ENCODE results near the gene STYK1. TPM values are rescaled to one million over a fixed set of nuclear protein-coding genes. Genes with fewer than 3 reads are reported as not detected.

STYK1 gene, protein sequence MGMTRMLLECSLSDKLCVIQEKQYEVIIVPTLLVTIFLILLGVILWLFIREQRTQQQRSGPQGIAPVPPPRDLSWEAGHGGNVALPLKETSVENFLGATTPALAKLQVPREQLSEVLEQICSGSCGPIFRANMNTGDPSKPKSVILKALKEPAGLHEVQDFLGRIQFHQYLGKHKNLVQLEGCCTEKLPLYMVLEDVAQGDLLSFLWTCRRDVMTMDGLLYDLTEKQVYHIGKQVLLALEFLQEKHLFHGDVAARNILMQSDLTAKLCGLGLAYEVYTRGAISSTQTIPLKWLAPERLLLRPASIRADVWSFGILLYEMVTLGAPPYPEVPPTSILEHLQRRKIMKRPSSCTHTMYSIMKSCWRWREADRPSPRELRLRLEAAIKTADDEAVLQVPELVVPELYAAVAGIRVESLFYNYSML
- 0.53 and 2.3 TPM in 2 replicates for total RNA-seq

DNA sequence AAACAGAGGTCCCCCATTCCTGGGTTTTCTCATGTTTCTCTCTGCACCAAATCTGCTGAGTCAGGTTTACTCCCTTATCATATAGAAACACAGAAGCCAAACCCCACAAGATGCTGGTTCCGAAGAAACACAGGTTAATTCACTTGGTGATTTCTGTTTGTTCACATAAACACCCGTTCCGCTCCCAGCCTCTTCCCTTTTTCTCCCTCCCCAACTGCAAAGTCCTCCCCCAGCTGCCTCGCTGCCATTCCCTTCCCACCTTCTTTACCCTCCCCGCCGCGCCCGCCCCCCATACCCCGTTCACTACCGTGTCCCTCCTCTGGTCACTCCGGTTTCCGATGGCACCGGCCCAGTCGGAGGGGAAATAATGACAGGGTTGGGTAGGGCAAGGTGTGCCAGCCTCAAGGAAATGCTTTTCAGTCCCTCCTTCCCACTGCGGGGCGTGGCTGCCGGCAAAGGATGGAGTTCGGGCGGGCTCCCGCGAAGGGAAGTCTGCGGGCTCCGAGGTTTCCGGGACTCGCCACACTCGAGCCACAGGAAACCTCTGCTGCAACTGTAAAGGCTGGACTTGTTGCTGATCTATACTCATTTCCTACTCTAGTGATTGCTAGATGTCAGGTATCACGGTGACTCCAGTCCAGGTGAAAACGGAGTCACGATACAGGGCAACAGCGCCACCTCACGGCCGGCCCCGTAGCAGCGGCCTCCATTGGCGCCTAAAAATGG, at the start of gene STYK1:
Gene STYK1 (minus strand): TSS at position 394 of the 726 bp plus-strand sequence. CDS start 39,434 bp downstream, outside the sequence.

DNA sequence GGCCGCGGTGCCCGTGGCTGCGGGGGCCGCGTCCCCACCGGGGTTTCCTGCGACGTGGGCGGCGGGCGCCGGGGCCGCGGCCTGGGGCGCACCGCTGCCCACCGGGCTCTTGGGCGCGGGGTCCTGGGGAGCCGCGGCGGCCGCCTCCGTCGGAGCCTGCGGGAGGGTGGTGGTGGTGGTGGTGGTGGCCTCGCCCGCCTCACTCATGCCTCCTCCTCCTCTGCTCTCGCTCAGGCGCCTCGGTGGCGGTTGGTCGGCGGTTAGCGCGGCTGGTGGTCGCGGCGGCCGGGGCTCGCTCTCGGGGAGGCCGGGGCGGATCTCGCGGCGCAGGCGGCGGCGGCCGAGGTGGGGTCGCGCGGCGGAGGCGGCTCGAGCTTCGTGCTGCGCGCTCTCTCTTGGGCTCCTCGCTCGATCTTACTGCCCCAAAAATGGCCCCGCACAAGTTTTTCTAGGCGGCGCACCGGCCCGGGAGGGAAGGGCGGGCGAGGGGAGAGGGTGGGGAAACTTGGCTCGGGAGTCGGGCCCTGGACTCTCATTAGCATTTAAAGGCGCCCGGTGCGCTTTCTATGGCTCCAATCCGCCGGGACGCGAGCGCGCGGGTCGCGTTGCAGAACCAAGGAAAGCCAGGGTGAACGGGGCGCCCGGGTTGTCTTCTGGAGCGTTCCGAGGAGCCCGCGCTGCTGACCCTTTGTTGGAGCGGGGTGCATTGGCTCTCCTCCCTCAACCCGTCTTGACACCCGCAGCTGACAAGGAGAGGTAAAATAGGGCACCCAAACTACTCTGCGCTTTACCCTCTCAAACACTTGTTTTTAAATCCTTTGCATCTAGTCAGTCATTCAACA, 49.3 kb upstream of the STYK1 start, which contains the start of gene YBX3:
Gene YBX3 (minus strand): TSS at position 419 of the 842 bp plus-strand sequence. CDS start 212 bp downstream, at position 207.

DNA sequence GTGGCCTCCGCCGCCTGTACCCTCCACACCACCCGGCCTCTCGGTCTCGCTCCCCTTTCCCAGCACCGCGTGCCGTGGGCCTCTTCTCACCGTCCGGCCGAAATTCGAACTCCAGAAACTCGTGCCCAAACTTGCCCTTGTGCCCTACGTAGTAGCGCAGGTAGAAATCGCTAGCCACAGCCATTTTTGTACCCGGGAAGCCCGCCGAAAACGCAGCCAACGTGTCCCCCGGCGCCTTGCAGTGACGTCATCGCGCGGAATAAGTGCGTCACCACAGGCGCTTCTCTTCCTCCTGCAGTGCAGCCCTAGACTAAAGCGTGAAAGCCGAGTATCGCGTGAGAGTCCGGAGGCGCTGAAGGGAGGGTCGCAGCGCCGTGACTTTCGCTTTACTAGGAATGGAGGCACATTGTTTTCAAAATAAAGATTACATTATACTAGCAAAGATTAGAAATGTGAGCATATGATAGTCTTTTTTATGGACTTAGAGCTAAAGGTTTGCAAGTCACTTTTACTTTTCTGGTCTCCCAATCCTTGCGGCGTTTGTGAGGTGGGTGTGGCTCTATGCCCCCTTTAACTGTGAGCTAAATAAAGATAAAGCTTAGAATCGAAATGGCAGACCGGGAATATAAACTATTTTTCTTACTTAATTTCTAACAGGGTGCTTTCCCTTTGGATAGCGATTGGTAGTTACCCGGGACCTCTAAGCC, 60.4 kb downstream of the STYK1 start, which contains the start of gene MAGOHB:
Gene MAGOHB (minus strand): TSS at position 261 of the 707 bp plus-strand sequence. CDS start 77 bp downstream, at position 184.

Other genes with a start within 250 kb of the STYK1 start
- not detected in 2 replicates for gene KLRC2, start 238.0 kb downstream of the STYK1 start, total RNA-seq
- not detected in 2 replicates for gene KLRC1, start 220.7 kb downstream of the STYK1 start, total RNA-seq
- gene EIF2S3B, start 168.2 kb downstream of the STYK1 start, total RNA-seq = 0.65 and 14.8 TPM in 2 replicates
- 18.1 and 20.1 TPM in 2 replicates for gene MAGOHB, start 60.4 kb downstream of the STYK1 start, total RNA-seq
- gene YBX3, start 49.3 kb upstream of the STYK1 start, total RNA-seq = 116 and 139 TPM in 2 replicates
- not detected in 2 replicates for gene TAS2R7, start 128.6 kb upstream of the STYK1 start, total RNA-seq
- gene TAS2R8, start 133.2 kb upstream of the STYK1 start, total RNA-seq = not detected in 2 replicates
- not detected in 2 replicates for gene TAS2R9, start 136.1 kb upstream of the STYK1 start, total RNA-seq
- 0.83 and 1.2 TPM in 2 replicates for gene TAS2R10, start 152.3 kb upstream of the STYK1 start, total RNA-seq
- gene PRR4, start 175.4 kb upstream of the STYK1 start, total RNA-seq = 0.73 and 1.2 TPM in 2 replicates
- gene PRH1, start 210.2 kb upstream of the STYK1 start, total RNA-seq = 10.6 and 16.2 TPM in 2 replicates
- 1.8 and 2.4 TPM in 2 replicates for gene TAS2R13, start 235.5 kb upstream of the STYK1 start, total RNA-seq

Measured in smooth muscle cell of the pulmonary artery (primary cell).